ENCODE data around the gene FAM3D.

The FAM3D gene

GRCh38 chr3:58637509-58637908, 29.1 kb downstream of the FAM3D start:
- TF ChIP-seq EZH2phosphoT487 (IDR thresholded peaks at IDR 0.05; ENCODE audit: low read depth), result no peak
- TF ChIP-seq CTCF (IDR thresholded peaks at IDR 0.05; ENCODE audit: low read depth, low read length), result no peak
- no peaks in the 10 kb centered on the region for H3K4me1 ChIP-seq (ENCODE audit: low read length)
- H3K36me3 ChIP-seq (replicated peaks; ENCODE audit: low read depth, low read length), result no peaks in the 10 kb centered on the region
- H3K4me3 ChIP-seq (ENCODE audit: low read length), result no peak overlapping the region
- H3K79me2 ChIP-seq (ENCODE audit: low read length), result no peaks in the 10 kb centered on the region
- no peaks in the 10 kb centered on the region for H4K20me1 ChIP-seq (ENCODE audit: insufficient read depth, low read length)
- no peak overlapping the region for H3K9ac ChIP-seq (ENCODE audit: low read length)
- no peak overlapping the region for H2AFZ ChIP-seq (ENCODE audit: low read depth, low read length)
- H3K27ac ChIP-seq (ENCODE audit: low read length), result no peak overlapping the region
- H3K27me3 ChIP-seq (ENCODE audit: low read depth, low read length), result peaks cover 35% of the 10 kb centered on the region
- no peak overlapping the region for H3K4me2 ChIP-seq (ENCODE audit: low read length)
- H3K9me3 ChIP-seq (ENCODE audit: insufficient read depth, low read length), result no peaks in the 10 kb centered on the region

- Histone ChIP-seq H4K20me1 (ENCODE audit: insufficient read depth, low read length) (no peaks in the 10 kb centered on the region), H3K4me2 (ENCODE audit: low read length) (no peak overlapping the region), H3K9ac (ENCODE audit: low read length) (no peak overlapping the region), H3K4me3 (ENCODE audit: low read length) (no peak overlapping the region), H3K79me2 (ENCODE audit: low read length) (no peaks in the 10 kb centered on the region), H3K36me3 (replicated peaks; ENCODE audit: low read depth, low read length) (no peaks in the 10 kb centered on the region), H2AFZ (ENCODE audit: low read depth, low read length) (no peak overlapping the region), H3K27me3 (ENCODE audit: low read depth, low read length) (peaks cover 35% of the 10 kb centered on the region), H3K4me1 (ENCODE audit: low read length) (no peaks in the 10 kb centered on the region), H3K27ac (ENCODE audit: low read length) (no peak overlapping the region), H3K9me3 (ENCODE audit: insufficient read depth, low read length) (no peaks in the 10 kb centered on the region)
- TF ChIP-seq EZH2phosphoT487 (IDR thresholded peaks at IDR 0.05; ENCODE audit: low read depth) (no peak), CTCF (IDR thresholded peaks at IDR 0.05; ENCODE audit: low read depth, low read length) (no peak)
These were observed 30.9 kb downstream of the FAM3D start for GRCh38 chr3:58635371-58636285.

GRCh38 chr3:58633157-58633865, 33.3 kb downstream of the FAM3D start:
- H3K27ac ChIP-seq (ENCODE audit: low read length), result no peak overlapping the region
- peaks cover 27% of the 10 kb centered on the region for H3K27me3 ChIP-seq (ENCODE audit: low read depth, low read length)
- H3K9ac ChIP-seq (ENCODE audit: low read length), result no peak overlapping the region
- H3K36me3 ChIP-seq (replicated peaks; ENCODE audit: low read depth, low read length), result no peaks in the 10 kb centered on the region
- no peak overlapping the region for H2AFZ ChIP-seq (ENCODE audit: low read depth, low read length)
- H3K9me3 ChIP-seq (ENCODE audit: insufficient read depth, low read length), result no peaks in the 10 kb centered on the region
- H4K20me1 ChIP-seq (ENCODE audit: insufficient read depth, low read length), result no peaks in the 10 kb centered on the region
- no peak overlapping the region for H3K4me2 ChIP-seq (ENCODE audit: low read length)
- H3K4me3 ChIP-seq (ENCODE audit: low read length), result no peak overlapping the region
- H3K4me1 ChIP-seq (ENCODE audit: low read length), result peaks cover 6% of the 10 kb centered on the region; the same call in 1 of the 2 replicates
- TF ChIP-seq EZH2phosphoT487 (IDR thresholded peaks at IDR 0.05; ENCODE audit: low read depth) (no peak), CTCF (IDR thresholded peaks at IDR 0.05; ENCODE audit: low read depth, low read length) (no peak)
- no peaks in the 10 kb centered on the region for H3K79me2 ChIP-seq (ENCODE audit: low read length)

- Histone ChIP-seq H3K9ac (ENCODE audit: low read length) (no peak overlapping the region), H3K79me2 (ENCODE audit: low read length) (no peaks in the 10 kb centered on the region), H3K36me3 (replicated peaks; ENCODE audit: low read depth, low read length) (no peaks in the 10 kb centered on the region), H2AFZ (ENCODE audit: low read depth, low read length) (no peak overlapping the region), H3K4me2 (ENCODE audit: low read length) (no peak overlapping the region), H3K27me3 (ENCODE audit: low read depth, low read length) (peaks cover 32% of the 10 kb centered on the region), H3K4me3 (ENCODE audit: low read length) (no peak overlapping the region), H3K27ac (ENCODE audit: low read length) (no peak overlapping the region), H3K4me1 (ENCODE audit: low read length) (peaks cover 6% of the 10 kb centered on the region; the same call in 1 of the 2 replicates), H4K20me1 (ENCODE audit: insufficient read depth, low read length) (no peaks in the 10 kb centered on the region), H3K9me3 (ENCODE audit: insufficient read depth, low read length) (no peaks in the 10 kb centered on the region)
- no peak for TF ChIP-seq CTCF (IDR thresholded peaks at IDR 0.05; ENCODE audit: low read depth, low read length)
- TF ChIP-seq EZH2phosphoT487 (IDR thresholded peaks at IDR 0.05; ENCODE audit: low read depth), result no peak
These were observed 34.8 kb downstream of the FAM3D start for GRCh38 chr3:58631742-58632141.

Data from OCI-LY3 (cell line).